GM12878 (cell line): Measurements from ENCODE around the gene EGR4. TPM values are rescaled to one million over a fixed set of nuclear protein-coding genes. Genes with fewer than 3 reads are reported as not detected.

Source experiments
- ATAC-seq: fragments of 200-7000 bp; cut with Tn5 transposase; 3 replicates; pipeline ENCODE4 v1.9.1; 2020; ENCODE audit warnings: mild to moderate bottlenecking, moderate library complexity
- BruUV-seq: library from RNA; stranded (reverse); fragments of 400-500 nt; replicated peaks from 2 replicates; lab custom pipeline; 2021; lab: Mats Ljungman, UMichigan
- CTCF ChIA-PET: fragments of 300-600 bp; sonication (Branson Sonifier 250); formaldehyde crosslinking; extraction: SDS; loops from one replicate; lab custom pipeline; 2021; ENCODE audit warnings: inconsistent platforms; lab: Yijun Ruan, JAX
- POLR2A ChIA-PET: fragments of 350-600 bp; formaldehyde crosslinking; extraction: SDS; loops from one replicate; lab custom pipeline; 2021; ENCODE audit warnings: inconsistent platforms; lab: Charles Lee
- RAD21 ChIA-PET: fragments of 300-600 bp; sonication (Branson Sonifier 250); formaldehyde crosslinking; loops from one replicate; lab custom pipeline; 2023; ENCODE audit warnings: antibody characterized with exemption; ENCODE audit not compliant: unreplicated experiment; lab: Charles Lee
- SMC1A ChIA-PET: fragments of 300-600 bp; sonication (Branson Sonifier 250); formaldehyde crosslinking; loops from one replicate; lab custom pipeline; 2023; ENCODE audit not compliant: unreplicated experiment, uncharacterized antibody; lab: Charles Lee
- DNase-seq: peaks from one replicate; pipeline ENCODE4 v3.0.0-alpha.2; 2011; ENCODE audit warnings: low read depth, low spot score
- FAIRE-seq: peaks from 3 replicates; lab custom pipeline; 2011; peaks lifted over from hg19 to GRCh38; lab: Jason Lieb, UNC
- H2AFZ ChIP-seq: 2 replicates; pipeline ENCODE4 v1.6.0; 2011; ENCODE audit warnings: low read depth, low read length, control low read depth; ENCODE audit not compliant: control insufficient read depth
- H3K27ac ChIP-seq: 2 replicates; pipeline ENCODE4 v1.5.1; 2011; ENCODE audit warnings: control low read depth; ENCODE audit not compliant: control insufficient read depth, insufficient read depth
- H3K27me3 ChIP-seq, 2 experiments: replicated peaks in 1 of 2; 2 replicates each; pipeline versions ENCODE4 v1.6.0 to v1.6.1; 2011; ENCODE audit warnings: low read length in 1 of 2; ENCODE audit not compliant: control insufficient read depth in 2 of 2, insufficient read depth in 2 of 2
- H3K36me3 ChIP-seq, 2 experiments: 2 replicates each; pipeline ENCODE4 v1.5.1; 2011; ENCODE audit warnings: low read length in 1 of 2; ENCODE audit not compliant: control insufficient read depth in 2 of 2, insufficient read depth in 2 of 2
- H3K4me1 ChIP-seq: 2 replicates; pipeline ENCODE4 v1.6.1; 2011; ENCODE audit warnings: mild to moderate bottlenecking, low read length, moderate library complexity, mixed read lengths; ENCODE audit not compliant: control insufficient read depth, insufficient read depth
- H3K4me2 ChIP-seq: 2 replicates; pipeline ENCODE4 v1.6.0; 2011; ENCODE audit warnings: control low read depth; ENCODE audit not compliant: control insufficient read depth, insufficient read depth
- H3K4me3 ChIP-seq: fragments of 200-600 bp; sonication (generic); 2 replicates; pipeline ENCODE4 v1.5.1; 2016
- H3K79me2 ChIP-seq: 2 replicates; pipeline ENCODE4 v1.6.0; 2011; ENCODE audit warnings: low read length; ENCODE audit not compliant: control insufficient read depth, insufficient read depth
- H3K9ac ChIP-seq: 2 replicates; pipeline ENCODE4 v1.8.0; 2011; ENCODE audit warnings: low read length, control low read depth, mixed read lengths; ENCODE audit not compliant: control insufficient read depth, insufficient read depth
- H3K9me3 ChIP-seq: replicated peaks from 3 replicates; pipeline ENCODE4 v1.5.1; 2011; ENCODE audit warnings: mild to moderate bottlenecking, low read length; ENCODE audit not compliant: control insufficient read depth, insufficient read depth
- H4K20me1 ChIP-seq: 2 replicates; pipeline ENCODE4 v1.6.0; 2011; ENCODE audit not compliant: control insufficient read depth, insufficient read depth
- EP300 ChIP-seq, 2 experiments: fragments of 150-350 bp in 1 of 2; IDR thresholded peaks; 2 replicates each; pipeline ENCODE4 v1.6.1; 2011 to 2012; ENCODE audit warnings: low read depth in 2 of 2, low read length in 2 of 2, borderline replicate concordance in 1 of 2, improper control_type of control experiment in 1 of 2, inconsistent platforms in 1 of 2; ENCODE audit not compliant: control insufficient read depth in 1 of 2
- IKZF2 ChIP-seq, 2 experiments: fragments of 450-650 bp; IDR thresholded peaks; 2 replicates each; pipeline ENCODE4 v1.6.1; 2017; ENCODE audit warnings: mild to moderate bottlenecking in 2 of 2, moderate library complexity in 2 of 2
- MEF2B ChIP-seq: fragments of 450-650 bp; IDR thresholded peaks from 2 replicates; pipeline ENCODE4 v1.6.1; 2018; ENCODE audit warnings: mild to moderate bottlenecking, moderate library complexity; ENCODE audit not compliant: partially characterized antibody, poor library complexity, severe bottlenecking
- NBN ChIP-seq: fragments of 450-650 bp; IDR thresholded peaks from 2 replicates; pipeline ENCODE4 v1.6.1; 2016
- POLR2AphosphoS5 ChIP-seq: IDR thresholded peaks from 2 replicates; pipeline ENCODE4 v1.6.1; 2011; ENCODE audit warnings: mild to moderate bottlenecking, low read length, inconsistent platforms
- RELA ChIP-seq: fragments of 450-650 bp; IDR thresholded peaks from 2 replicates; pipeline ENCODE4 v1.8.0; 2014; ENCODE audit warnings: borderline replicate concordance; ENCODE audit not compliant: partially characterized antibody
- YY1 ChIP-seq: IDR thresholded peaks from 2 replicates; pipeline ENCODE4 v1.6.1; 2011; ENCODE audit warnings: low read depth, mild to moderate bottlenecking, low read length
- ZBED1 ChIP-seq: IDR thresholded peaks from 2 replicates; pipeline ENCODE4 v1.6.1; 2016; ENCODE audit warnings: borderline replicate concordance
- WGBS: methylation state at CpG from one replicate; pipeline ENCODE4 v1.1.6; 2016; ENCODE audit warnings: low lambda C conversion rate; ENCODE audit not compliant: insufficient replicate concordance, insufficient coverage; ENCODE audit errors: missing lambda C conversion rate; 5-methylcytosine and 5-hydroxymethylcytosine counted together
- in situ Hi-C: fragments of 300-500 bp; cut with MboI; formaldehyde crosslinking; loops from 9 replicates; pipeline ENCODE4 v1.14.3; 2018; ENCODE audit warnings: mixed read lengths
- intact Hi-C: fragments of 100-400 bp; cut with micrococcal nuclease; formaldehyde crosslinking; loops from one replicate; pipeline ENCODE4 v1.14.2; 2022; ENCODE audit not compliant: unreplicated experiment
- polyA plus RNA-seq, 11 experiments: library from polyadenylated mRNA; depleted of rRNA in 4 of 11; unstranded in 6 of 11; stranded (reverse) in 5 of 11; fragments of >200 nt; fragmentation: Nextera tagmentation in 4 of 11; fragmentation: Illumina TruSeq in 1 of 11; extraction: Ambion mirVana in 4 of 11; extraction: Trizol in 1 of 11; gene quantifications; 1 replicate in 1 of 11; 2 replicates in 10 of 11; pipeline versions ENCODE4 v1.2.1 to v1.2.3, GENCODE V29; 2011 to 2016; ENCODE audit warnings: inconsistent platforms in 2 of 11, missing spikeins in 2 of 11, low read depth in 1 of 11
- total RNA-seq, 4 experiments: library from RNA; depleted of rRNA in 3 of 4; stranded (reverse); fragments of >200 nt in 3 of 4; fragmentation: Illumina TruSeq in 1 of 4; extraction: Trizol in 1 of 4; gene quantifications; 2 replicates each; pipeline versions ENCODE4 v1.2.1 to v1.2.3, GENCODE V29; 2013 to 2021
- TF ChIP-seq, protein P1 (sequence below): IDR thresholded peaks from 2 replicates; pipeline ENCODE4 v1.6.1; 2011; ENCODE audit warnings: mild to moderate bottlenecking, low read depth, low read length, moderate library complexity; ENCODE audit not compliant: insufficient replicate concordance
- TF ChIP-seq, protein P2 (sequence below): fragments of 450-650 bp; formaldehyde crosslinking; IDR thresholded peaks from 2 replicates; pipeline ENCODE4 v1.4.0; 2022; ENCODE audit warnings: mild to moderate bottlenecking, moderate library complexity

EGR4 gene
- total and polyA plus RNA-seq, 10 of the 15 experiments (the other 5 are each of a cell fraction or from before 2014, with no cell fraction given) = 0.07 TPM; not detected in 9

DNA sequence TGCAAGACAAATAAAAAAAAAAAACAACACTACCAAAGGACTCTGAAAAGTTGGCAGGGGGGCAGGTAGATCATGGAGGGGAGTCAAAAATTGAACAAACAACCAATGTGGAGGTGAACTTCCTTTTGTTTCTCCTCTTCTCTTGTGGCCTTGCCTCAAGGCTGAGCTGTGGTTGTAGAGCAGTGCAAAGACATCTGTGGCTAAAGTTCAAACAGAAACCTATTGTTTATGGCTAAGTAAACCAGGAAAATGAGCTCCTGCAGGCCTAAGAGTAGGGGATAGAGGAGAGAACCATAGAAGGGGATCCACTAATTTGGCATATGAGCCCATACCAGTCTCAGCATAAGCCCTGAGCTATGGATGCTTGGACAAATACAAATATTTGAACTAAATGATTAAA, 40.2 kb upstream of the EGR4 start:
- Histone ChIP-seq H3K27ac (no peak overlapping the region), H3K4me2 (no peak overlapping the region), H3K36me3 (no peaks in the 10 kb centered on the region), H4K20me1 (no peaks in the 10 kb centered on the region), H3K79me2 (no peaks in the 10 kb centered on the region), H3K9me3 (peaks cover 4% of the 10 kb centered on the region; the same call in 1 of the 3 replicates), H3K4me1 (peaks cover 3% of the 10 kb centered on the region; the same call in 1 of the 2 replicates), H3K4me3 (no peak overlapping the region), H2AFZ (no peak overlapping the region), H3K27me3 (no peaks in the 10 kb centered on the region), H3K9ac (no peak overlapping the region)
- RAD21 ChIA-PET = no interaction called here
- in situ Hi-C loops = no loop called here
- DNase-seq = no peak
- FAIRE-seq = no peak
- no TSS peak for BruUV-seq
- ATAC-seq = no peak
- intact Hi-C loops = no loop called here
- CTCF ChIA-PET = interaction anchor here (0.7 to 1.9 kb wide), 2 partner anchors 45 to 47 kb away, joined by 3 to 5 read pairs; no protein-coding TSS in a partner anchor
- TF ChIP-seq NBN = no peak
- TF ChIP-seq, protein P1, sequence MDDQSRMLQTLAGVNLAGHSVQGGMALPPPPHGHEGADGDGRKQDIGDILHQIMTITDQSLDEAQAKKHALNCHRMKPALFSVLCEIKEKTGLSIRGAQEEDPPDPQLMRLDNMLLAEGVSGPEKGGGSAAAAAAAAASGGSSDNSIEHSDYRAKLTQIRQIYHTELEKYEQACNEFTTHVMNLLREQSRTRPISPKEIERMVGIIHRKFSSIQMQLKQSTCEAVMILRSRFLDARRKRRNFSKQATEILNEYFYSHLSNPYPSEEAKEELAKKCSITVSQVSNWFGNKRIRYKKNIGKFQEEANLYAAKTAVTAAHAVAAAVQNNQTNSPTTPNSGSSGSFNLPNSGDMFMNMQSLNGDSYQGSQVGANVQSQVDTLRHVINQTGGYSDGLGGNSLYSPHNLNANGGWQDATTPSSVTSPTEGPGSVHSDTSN = no peak
- no peak for TF ChIP-seq POLR2AphosphoS5
- no peak for TF ChIP-seq MEF2B
- TF ChIP-seq ZBED1 = no peak
- TF ChIP-seq RELA = no peak
- POLR2A ChIA-PET = no interaction called here
- SMC1A ChIA-PET = interaction anchor here (0.9 kb wide), 1 partner anchor 180 kb away, joined by 3 read pairs; no protein-coding TSS in a partner anchor

DNA sequence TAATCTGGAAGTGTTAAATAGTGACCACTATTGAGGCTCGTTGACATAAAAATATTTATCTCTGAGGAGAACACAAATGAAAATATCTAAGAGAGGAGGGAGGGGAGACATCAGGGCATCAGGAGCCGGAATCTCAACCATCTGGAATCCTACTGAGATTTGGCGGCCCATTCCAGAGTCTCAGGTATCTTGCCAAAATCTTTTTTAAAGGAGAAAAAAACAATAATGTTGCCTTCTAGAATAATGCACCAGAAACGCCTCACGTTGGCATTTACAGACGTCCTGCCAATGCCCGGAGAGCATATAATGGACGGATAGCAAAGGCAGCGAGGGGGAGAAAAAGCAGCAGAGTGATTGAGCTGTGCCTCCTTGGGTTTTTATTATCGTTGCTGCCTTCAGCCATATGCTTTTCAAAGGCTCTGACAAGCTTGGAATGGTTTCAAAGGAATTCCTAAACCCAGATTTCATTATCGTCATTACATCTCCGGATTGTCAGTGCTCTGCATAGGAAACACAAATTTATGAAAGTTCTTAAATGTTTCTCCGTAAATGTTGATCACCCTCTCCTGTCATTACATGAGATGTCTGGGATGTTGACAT, 30.9 kb upstream of the EGR4 start:
- no TSS peak for BruUV-seq
- no peak for TF ChIP-seq IKZF2 (IDR thresholded peaks at IDR 0.05)
- TF ChIP-seq YY1 = no peak
- TF ChIP-seq, protein P2, sequence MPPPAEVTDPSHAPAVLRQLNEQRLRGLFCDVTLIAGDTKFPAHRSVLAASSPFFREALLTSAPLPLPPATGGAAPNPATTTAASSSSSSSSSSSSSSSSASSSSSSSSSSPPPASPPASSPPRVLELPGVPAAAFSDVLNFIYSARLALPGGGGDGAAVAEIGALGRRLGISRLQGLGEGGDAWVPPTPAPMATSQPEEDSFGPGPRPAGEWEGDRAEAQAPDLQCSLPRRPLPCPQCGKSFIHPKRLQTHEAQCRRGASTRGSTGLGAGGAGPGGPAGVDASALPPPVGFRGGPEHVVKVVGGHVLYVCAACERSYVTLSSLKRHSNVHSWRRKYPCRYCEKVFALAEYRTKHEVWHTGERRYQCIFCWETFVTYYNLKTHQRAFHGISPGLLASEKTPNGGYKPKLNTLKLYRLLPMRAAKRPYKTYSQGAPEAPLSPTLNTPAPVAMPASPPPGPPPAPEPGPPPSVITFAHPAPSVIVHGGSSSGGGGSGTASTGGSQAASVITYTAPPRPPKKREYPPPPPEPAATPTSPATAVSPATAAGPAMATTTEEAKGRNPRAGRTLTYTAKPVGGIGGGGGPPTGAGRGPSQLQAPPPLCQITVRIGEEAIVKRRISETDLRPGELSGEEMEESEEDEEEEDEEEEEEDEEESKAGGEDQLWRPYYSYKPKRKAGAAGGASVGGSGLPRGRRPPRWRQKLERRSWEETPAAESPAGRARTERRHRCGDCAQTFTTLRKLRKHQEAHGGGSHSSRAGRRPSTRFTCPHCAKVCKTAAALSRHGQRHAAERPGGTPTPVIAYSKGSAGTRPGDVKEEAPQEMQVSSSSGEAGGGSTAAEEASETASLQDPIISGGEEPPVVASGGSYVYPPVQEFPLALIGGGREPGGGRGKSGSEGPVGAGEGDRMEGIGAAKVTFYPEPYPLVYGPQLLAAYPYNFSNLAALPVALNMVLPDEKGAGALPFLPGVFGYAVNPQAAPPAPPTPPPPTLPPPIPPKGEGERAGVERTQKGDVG (CRISPR knock-in tag) = no peak
- no peak for TF ChIP-seq EP300 (IDR thresholded peaks at IDR 0.05; ENCODE audit: borderline replicate concordance in 1 of 2, control insufficient read depth in 1 of 2, low read depth in 2 of 2, low read length in 2 of 2)

More for the DNA sequence above, 30.9 kb upstream of the EGR4 start:
- ChIA-PET CTCF (no interaction called here), SMC1A (interaction anchor here (1.2 to 1.5 kb wide), 2 partner anchors 11 to 40 kb away, joined by 3 to 6 read pairs; no protein-coding TSS in a partner anchor), RAD21 (no interaction called here), POLR2A (no interaction called here)
- Histone ChIP-seq H3K79me2 (no peaks in the 10 kb centered on the region), H3K9ac (no peak overlapping the region), H3K4me3 (no peak overlapping the region), H2AFZ (no peak overlapping the region), H3K4me1 (no peaks in the 10 kb centered on the region), H4K20me1 (no peaks in the 10 kb centered on the region), H3K4me2 (no peak overlapping the region), H3K27ac (no peak overlapping the region), H3K27me3 (no peaks in the 10 kb centered on the region; a peak in 1 of 4 replicates), H3K9me3 (no peaks in the 10 kb centered on the region), H3K36me3 (no peaks in the 10 kb centered on the region)
- no peak for ATAC-seq
- WGBS = 43% methylated on average over 13 of the region's 13 CpGs
- no peak for FAIRE-seq
- in situ Hi-C loops (no loop called here), intact Hi-C loops (no loop called here)
- DNase-seq = no peak
